ENCODE data around the gene PCDHB5.
"Not testable (repeated sequence)": the region's sequence is repeated elsewhere in the genome, so short reads cannot be mapped to it uniquely, and the experiment has no call there.

The PCDHB5 gene

GRCh38 chr5:141135030-141135717, at the start of gene PCDHB5:
Gene PCDHB5, plus strand, starts transcription at chr5:141135206. Its CDS starts 229 bp downstream, at chr5:141135435.
- no peak for DNase-seq

DNA sequence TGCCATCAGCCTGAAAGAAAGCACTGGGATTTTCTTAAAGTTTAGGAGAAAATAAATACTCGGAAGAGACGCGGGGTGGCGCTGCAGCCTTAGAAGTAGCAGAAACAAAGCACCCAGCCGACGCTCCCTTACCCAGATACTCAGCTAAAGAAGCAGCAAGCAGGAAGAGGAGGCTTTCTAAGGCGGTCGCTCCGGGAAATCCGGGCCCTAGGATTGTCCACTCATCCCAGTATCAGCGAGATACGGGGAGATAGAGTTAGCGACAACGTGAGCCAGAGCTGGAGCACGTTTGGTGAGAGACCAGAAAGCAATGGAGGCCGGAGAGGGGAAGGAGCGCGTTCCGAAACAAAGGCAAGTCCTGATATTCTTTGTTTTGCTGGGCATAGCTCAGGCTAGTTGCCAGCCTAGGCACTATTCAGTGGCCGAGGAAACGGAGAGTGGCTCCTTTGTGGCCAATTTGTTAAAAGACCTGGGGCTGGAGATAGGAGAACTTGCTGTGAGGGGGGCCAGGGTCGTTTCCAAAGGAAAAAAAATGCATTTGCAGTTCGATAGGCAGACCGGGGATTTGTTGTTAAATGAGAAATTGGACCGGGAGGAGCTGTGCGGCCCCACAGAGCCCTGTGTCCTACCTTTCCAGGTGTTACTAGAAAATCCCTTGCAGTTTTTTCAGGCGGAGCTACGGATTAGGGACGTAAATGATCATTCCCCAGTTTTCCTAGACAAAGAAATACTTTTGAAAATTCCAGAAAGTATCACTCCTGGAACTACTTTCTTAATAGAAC, 40.3 kb upstream of the PCDHB5 start, which contains the start of gene PCDHB2:
TSS of gene PCDHB2 (plus strand) at position 135 of the 782 bp plus-strand sequence. CDS start at position 311, 176 bp downstream.
- DNase-seq: no peak

- no peak for DNase-seq
Measured at GRCh38 chr5:141095263-141095641, 39.8 kb upstream of the PCDHB5 start.

DNA sequence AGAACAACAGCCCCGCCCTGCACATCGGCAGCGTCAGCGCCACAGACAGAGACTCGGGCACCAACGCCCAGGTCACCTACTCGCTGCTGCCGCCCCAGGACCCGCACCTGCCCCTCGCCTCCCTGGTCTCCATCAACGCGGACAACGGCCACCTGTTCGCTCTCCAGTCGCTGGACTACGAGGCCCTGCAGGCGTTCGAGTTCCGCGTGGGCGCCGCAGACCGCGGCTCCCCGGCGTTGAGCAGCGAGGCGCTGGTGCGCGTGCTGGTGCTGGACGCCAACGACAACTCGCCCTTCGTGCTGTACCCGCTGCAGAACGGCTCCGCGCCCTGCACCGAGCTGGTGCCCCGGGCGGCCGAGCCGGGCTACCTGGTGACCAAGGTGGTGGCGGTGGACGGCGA, 38.8 kb upstream of the PCDHB5 start:
- not testable (repeated sequence) for DNase-seq

DNA sequence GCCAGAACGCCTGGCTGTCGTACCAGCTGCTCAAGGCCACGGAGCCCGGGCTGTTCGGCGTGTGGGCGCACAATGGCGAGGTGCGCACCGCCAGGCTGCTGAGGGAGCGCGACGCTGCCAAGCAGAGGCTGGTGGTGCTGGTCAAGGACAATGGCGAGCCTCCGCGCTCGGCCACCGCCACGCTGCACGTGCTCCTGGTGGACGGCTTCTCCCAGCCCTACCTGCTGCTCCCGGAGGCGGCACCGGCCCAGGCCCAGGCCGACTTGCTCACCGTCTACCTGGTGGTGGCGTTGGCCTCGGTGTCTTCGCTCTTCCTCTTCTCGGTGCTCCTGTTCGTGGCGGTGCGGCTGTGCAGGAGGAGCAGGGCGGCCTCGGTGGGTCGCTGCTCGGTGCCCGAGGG, 38.4 kb upstream of the PCDHB5 start:
- DNase-seq: not testable (repeated sequence)

DNA sequence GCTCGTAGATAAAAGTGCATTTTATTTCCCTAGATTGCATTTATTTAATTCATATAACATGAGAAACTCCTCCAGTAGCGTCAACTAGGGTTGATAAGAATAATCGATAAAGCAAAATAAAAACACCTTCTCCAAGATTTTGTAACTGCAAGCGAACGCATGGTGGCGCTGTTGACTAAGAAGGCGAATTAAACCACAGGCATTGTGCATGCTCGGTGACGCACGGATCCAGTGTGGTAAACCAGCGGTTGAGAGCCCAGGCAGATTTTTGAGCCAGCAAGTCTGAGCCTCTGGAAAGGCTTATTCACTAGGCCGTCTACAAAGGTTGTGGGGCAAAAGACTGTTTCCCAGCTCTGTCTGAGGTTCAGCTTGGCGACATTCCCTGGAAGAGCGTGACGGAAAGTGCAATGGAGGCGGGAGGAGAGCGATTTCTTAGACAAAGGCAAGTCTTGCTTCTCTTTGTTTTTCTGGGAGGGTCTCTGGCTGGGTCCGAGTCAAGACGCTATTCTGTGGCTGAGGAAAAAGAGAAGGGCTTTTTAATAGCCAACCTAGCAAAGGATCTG, 34.7 kb upstream of the PCDHB5 start, which contains the start of gene PCDHB3:
TSS of gene PCDHB3 (plus strand) at position 231 of the 563 bp plus-strand sequence. CDS start at position 408, 177 bp downstream.
- peak; percentile 53 to 61 for DNase-seq

GRCh38 chr5:141101059-141101458, 33.9 kb upstream of the PCDHB5 start:
- DNase-seq: no peak

GRCh38 chr5:141102070-141102469, 32.9 kb upstream of the PCDHB5 start:
- not testable (repeated sequence) for DNase-seq

DNA sequence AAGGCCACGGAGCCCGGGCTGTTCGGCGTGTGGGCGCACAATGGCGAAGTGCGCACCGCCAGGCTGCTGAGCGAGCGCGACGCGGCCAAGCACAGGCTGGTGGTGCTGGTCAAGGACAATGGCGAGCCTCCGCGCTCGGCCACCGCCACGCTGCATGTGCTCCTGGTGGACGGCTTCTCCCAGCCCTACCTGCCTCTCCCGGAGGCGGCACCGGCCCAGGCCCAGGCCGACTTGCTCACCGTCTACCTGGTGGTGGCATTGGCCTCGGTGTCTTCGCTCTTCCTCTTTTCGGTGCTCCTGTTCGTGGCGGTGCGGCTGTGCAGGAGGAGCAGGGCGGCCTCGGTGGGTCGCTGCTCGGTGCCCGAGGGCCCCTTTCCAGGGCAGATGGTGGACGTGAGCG, 32.5 kb upstream of the PCDHB5 start:
- DNase-seq: not testable (repeated sequence)

DNA sequence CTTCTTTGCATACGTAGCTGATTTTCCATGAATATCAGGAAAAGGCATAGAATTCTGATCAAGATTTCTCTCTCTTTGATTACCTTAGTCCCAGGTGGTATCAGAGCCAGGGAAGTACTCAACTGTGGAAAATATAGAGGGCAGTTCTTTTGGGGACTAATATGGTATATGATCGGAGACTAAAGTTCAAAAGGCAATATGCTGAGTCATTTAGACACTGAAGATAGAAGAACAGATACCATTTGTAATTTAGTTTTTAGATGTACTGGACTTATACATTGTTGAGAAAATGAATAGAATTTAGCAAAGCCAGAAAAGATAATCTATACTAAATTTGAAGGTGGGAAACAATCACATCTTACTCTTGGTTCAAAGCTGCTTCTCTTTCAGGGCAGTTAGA, 29.7 kb upstream of the PCDHB5 start:
- DNase-seq: no peak

DNA sequence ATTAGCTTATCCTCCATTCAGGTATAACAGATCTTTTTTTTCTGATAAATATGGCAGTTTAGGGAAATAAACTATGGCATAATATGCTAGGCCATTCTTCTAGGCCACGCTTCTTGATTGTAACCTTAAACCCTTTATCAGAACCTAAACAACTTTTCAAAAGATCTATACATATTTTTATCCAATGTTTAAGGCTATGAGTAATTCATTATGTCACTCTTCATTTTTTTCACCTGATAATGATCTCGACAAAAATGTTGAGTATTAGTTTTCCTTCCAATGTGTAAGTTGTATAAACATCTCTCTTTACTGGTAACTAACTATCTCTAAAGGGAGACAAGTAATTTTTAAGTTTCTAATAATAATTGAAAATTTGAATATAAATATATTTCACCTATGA, 15.8 kb upstream of the PCDHB5 start:
- DNase-seq: no peak

DNA sequence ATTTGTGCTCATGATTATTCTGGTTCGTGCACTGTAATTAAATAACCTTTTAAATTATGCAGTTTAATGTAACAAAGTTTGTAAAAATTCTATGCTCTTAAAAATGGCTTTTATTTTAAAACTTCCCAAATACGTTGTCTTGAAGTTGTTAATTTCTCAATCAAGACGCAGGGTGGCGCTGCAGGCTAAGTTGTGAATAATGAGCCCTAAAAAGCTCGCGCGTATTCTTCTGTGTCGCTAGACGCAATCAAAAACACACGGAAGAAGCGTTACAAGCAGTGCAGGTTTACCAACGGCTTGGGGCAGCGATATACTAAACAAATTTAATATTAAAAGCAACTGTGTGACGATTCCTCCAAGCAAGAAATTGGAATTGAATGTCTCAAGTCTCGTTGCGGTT, 13.4 kb upstream of the PCDHB5 start, which contains the start of gene PCDHB4:
TSS of gene PCDHB4 (plus strand) at position 256 of the 400 bp plus-strand sequence. CDS start 181 bp downstream, outside the sequence.
- DNase-seq: no peak

GRCh38 chr5:141121985-141122384, 13.0 kb upstream of the PCDHB5 start:
- no peak for DNase-seq

GRCh38 chr5:141123396-141124135, 11.4 kb upstream of the PCDHB5 start:
- not testable (repeated sequence) for DNase-seq

GRCh38 chr5:141127305-141127704, 7.7 kb upstream of the PCDHB5 start:
- no peak for DNase-seq

DNA sequence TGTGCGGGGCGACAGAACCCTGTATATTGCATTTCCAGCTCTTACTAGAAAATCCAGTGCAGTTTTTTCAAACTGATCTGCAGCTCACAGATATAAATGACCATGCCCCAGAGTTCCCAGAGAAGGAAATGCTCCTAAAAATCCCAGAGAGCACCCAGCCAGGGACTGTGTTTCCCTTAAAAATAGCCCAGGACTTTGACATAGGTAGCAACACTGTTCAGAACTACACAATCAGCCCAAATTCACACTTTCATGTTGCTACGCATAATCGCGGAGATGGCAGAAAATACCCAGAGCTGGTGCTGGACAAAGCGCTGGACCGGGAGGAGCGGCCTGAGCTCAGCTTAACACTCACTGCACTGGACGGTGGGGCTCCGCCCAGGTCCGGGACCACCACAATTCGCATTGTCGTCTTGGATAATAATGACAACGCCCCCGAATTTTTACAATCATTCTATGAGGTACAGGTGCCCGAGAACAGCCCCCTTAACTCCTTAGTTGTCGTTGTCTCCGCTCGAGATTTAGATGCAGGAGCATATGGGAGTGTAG, 786 bp downstream of the PCDHB5 start:
- DNase-seq: no peak

GRCh38 chr5:141137346-141137745, 2.3 kb downstream of the PCDHB5 start:
- DNase-seq: not testable (repeated sequence)

DNA sequence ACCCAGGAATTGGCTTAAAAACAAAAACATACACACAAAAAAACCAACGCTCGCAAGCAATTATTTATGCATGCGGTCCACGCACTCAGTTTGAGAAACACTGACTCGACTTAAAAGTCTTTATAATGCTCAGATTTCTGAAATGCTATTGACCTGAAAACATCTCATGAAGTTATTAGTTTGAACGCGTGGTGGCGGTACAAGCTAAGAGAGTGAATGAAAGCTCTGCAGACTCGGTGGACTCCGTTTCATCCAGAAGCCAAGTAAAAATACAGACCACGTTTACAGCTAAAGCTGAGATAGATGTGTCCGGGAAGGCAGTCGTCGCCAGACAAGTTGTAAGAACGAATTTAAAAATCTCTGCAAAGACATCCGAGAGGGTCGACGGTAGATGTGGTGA, 14.8 kb downstream of the PCDHB5 start, which contains the start of gene PCDHB6:
TSS of gene PCDHB6 (plus strand) at position 246 of the 400 bp plus-strand sequence. CDS start 201 bp downstream, outside the sequence.
- DNase-seq: no peak

DNA sequence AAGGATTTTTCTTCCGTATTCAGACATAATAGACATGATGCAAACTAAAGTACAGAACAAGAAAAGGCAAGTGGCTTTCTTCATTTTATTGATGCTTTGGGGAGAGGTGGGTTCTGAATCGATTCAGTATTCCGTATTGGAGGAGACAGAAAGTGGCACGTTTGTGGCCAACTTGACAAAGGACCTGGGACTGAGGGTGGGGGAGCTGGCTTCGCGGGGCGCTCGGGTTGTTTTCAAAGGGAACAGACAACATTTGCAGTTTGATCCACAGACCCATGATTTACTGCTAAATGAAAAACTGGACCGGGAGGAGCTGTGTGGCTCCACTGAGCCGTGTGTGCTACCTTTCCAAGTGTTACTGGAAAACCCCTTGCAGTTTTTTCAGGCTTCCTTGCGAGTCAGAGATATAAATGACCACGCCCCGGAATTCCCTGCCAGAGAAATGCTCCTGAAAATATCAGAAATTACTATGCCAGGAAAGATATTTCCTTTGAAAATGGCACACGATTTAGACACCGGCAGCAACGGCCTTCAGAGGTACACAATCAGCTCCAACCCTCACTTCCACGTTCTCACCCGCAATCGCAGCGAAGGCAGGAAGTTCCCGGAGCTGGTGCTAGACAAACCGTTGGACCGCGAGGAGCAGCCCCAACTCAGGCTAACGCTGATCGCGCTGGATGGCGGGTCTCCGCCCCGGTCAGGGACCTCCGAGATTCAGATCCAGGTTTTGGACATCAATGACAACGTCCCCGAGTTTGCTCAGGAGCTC, 15.4 kb downstream of the PCDHB5 start:
- DNase-seq: no peak

GRCh38 chr5:141150993-141151325, 16.0 kb downstream of the PCDHB5 start:
- no peak for DNase-seq

GRCh38 chr5:141151632-141152031, 16.6 kb downstream of the PCDHB5 start:
- DNase-seq: not testable (repeated sequence)

GRCh38 chr5:141152096-141152495, 17.1 kb downstream of the PCDHB5 start:
- not testable (repeated sequence) for DNase-seq

Data from activated T-cell treated with anti-CD3 and anti-CD28 coated beads, Interleukin-2, amount 50 U/mL, for 48 hours (primary cell).